Panc1 (cell line): ENCODE data around the gene ZC3HAV1. TPM values are rescaled to one million over a fixed set of nuclear protein-coding genes. Genes with fewer than 3 reads are reported as not detected.
"Not testable (repeated sequence)": the region's sequence is repeated elsewhere in the genome, so short reads cannot be mapped to it uniquely, and the experiment has no call there.

ENCODE experiments used
- ATAC-seq: fragments of 200-7000 bp; cut with Tn5 transposase; 2 replicates; pipeline ENCODE4 v1.9.1; 2020; ENCODE audit warnings: mild to moderate bottlenecking, moderate library complexity
- BruUV-seq: library from RNA; stranded (reverse); fragments of 400-500 nt; replicated peaks from 2 replicates; lab custom pipeline; 2021; lab: Mats Ljungman, UMichigan
- CTCF ChIA-PET: fragments of 300-600 bp; sonication (Branson Sonifier 250); formaldehyde crosslinking; loops from one replicate; lab custom pipeline; 2022; ENCODE audit warnings: antibody characterized with exemption; lab: Charles Lee
- POLR2A ChIA-PET: fragments of 300-600 bp; sonication (Branson Sonifier 250); formaldehyde crosslinking; loops from one replicate; lab custom pipeline; 2022; ENCODE audit warnings: antibody characterized with exemption; lab: Charles Lee
- DNase-seq: peaks from one replicate; pipeline ENCODE4 v3.0.0-alpha.2; 2010; ENCODE audit warnings: low read depth, low spot score
- H3K27ac ChIP-seq: 2 replicates; pipeline ENCODE4 v1.5.1; 2011; ENCODE audit warnings: mild to moderate bottlenecking, low read length, inconsistent platforms
- H3K27me3 ChIP-seq: fragments of 200-500 bp; sonication (Bioruptor generic); 2 replicates; pipeline ENCODE4 v1.6.0; 2014; ENCODE audit warnings: low read length, inconsistent platforms; ENCODE audit not compliant: control insufficient read depth, insufficient read depth
- H3K36me3 ChIP-seq: fragments of 200-500 bp; sonication (Bioruptor generic); 2 replicates; pipeline ENCODE4 v1.5.1; 2014; ENCODE audit warnings: inconsistent platforms, mild to moderate bottlenecking, low read length, moderate library complexity; ENCODE audit not compliant: control insufficient read depth, insufficient read depth
- H3K4me1 ChIP-seq: 2 replicates; pipeline ENCODE4 v1.5.1; 2011; ENCODE audit warnings: inconsistent platforms, mild to moderate bottlenecking, low read length, moderate library complexity; ENCODE audit not compliant: control insufficient read depth, insufficient read depth
- H3K4me3 ChIP-seq, 2 experiments: 2 replicates each; pipeline ENCODE4 v1.5.1; 2011 to 2012; ENCODE audit warnings: low read depth in 2 of 2, low read length in 2 of 2, mild to moderate bottlenecking in 2 of 2, inconsistent platforms in 1 of 2, moderate library complexity in 1 of 2
- H3K9me3 ChIP-seq: fragments of 200-500 bp; sonication (Bioruptor generic); 2 replicates; pipeline ENCODE4 v1.5.1; 2014; ENCODE audit warnings: low read depth, mild to moderate bottlenecking, inconsistent platforms, low read length, moderate library complexity; ENCODE audit not compliant: control insufficient read depth, insufficient read depth
- CTCF ChIP-seq: fragments of 450-650 bp; IDR thresholded peaks from 2 replicates; pipeline ENCODE4 v1.5.1; 2017; ENCODE audit warnings: mild to moderate bottlenecking
- POLR2AphosphoS5 ChIP-seq: IDR thresholded peaks from 2 replicates; pipeline ENCODE4 v1.6.1; 2012; ENCODE audit warnings: mild to moderate bottlenecking, low read depth, low read length, moderate library complexity
- REST ChIP-seq, 2 experiments: IDR thresholded peaks; 2 replicates each; pipeline ENCODE4 v1.6.1; 2011 to 2012; ENCODE audit warnings: low read depth in 2 of 2, control low read depth in 1 of 2, low read length in 1 of 2, mild to moderate bottlenecking in 1 of 2, moderate library complexity in 1 of 2; ENCODE audit not compliant: insufficient read depth in 1 of 2
- SIN3A ChIP-seq: IDR thresholded peaks from 2 replicates; pipeline ENCODE4 v1.6.1; 2012; ENCODE audit warnings: low read depth, mild to moderate bottlenecking, low read length, moderate library complexity, borderline replicate concordance; ENCODE audit not compliant: insufficient read depth
- TCF7L2 ChIP-seq: IDR thresholded peaks from 2 replicates; pipeline ENCODE4 v1.6.1; 2011; ENCODE audit warnings: mild to moderate bottlenecking, low read depth, low read length, inconsistent platforms
- in situ Hi-C: cut with HindIII; loops from 2 replicates; pipeline ENCODE4 v1.10.0; 2016; ENCODE audit warnings: low sequenced_read_pairs, low pct_unique_long_range_greater_than_20kb
- intact Hi-C: fragments of 100-400 bp; cut with micrococcal nuclease; formaldehyde crosslinking; loops from one replicate; pipeline ENCODE4 v1.10.0; 2022; ENCODE audit not compliant: unreplicated experiment
- total RNA-seq: library from RNA; stranded (reverse); gene quantifications from one replicate; pipeline ENCODE4 v1.2.1, GENCODE V29; 2021; ENCODE audit not compliant: unreplicated experiment

Gene ZC3HAV1
- total RNA-seq, 1 experiment from 2014 or later: 47.1 TPM

- Histone ChIP-seq H3K9me3 (no peaks in the 10 kb centered on the region), H3K36me3 (no peaks in the 10 kb centered on the region; the same call in 1 of the 2 replicates), H3K27ac (peak overlapping the region; percentile 62), H3K27me3 (no peaks in the 10 kb centered on the region), H3K4me1 (peaks cover 33% of the 10 kb centered on the region), H3K4me3 (no peak overlapping the region)
- ChIA-PET CTCF (no interaction called here), POLR2A (interaction anchor here (0.5 kb wide), 1 partner anchor 9 kb away, joined by 11 read pairs; no protein-coding TSS in a partner anchor)
- in situ Hi-C loops (no loop called here), intact Hi-C loops (no loop called here)
- TF ChIP-seq POLR2AphosphoS5 (no peak), CTCF (no peak), REST (IDR thresholded peaks at IDR 0.05; ENCODE audit: insufficient read depth in 1 of 2, low read depth in 2 of 2, low read length in 1 of 2) (no peak), SIN3A (no peak), TCF7L2 (no peak)
- DNase-seq (no peak), ATAC-seq (no peak)
- BruUV-seq: no TSS peak
These were observed 6.3 kb downstream of the ZC3HAV1 start for GRCh38 chr7:139103057-139103815.

GRCh38 chr7:139101637-139102158 is 7.8 kb downstream of the ZC3HAV1 start:
- in situ Hi-C loops, DNase-seq, BruUV-seq: not testable (repeated sequence)

More at GRCh38 chr7:139101637-139102158, 7.8 kb downstream of the ZC3HAV1 start:
- ATAC-seq, intact Hi-C loops, POLR2A ChIA-PET, H3K4me3 ChIP-seq, H3K9me3 ChIP-seq, H3K36me3 ChIP-seq, H3K27ac ChIP-seq, CTCF ChIA-PET, H3K27me3 ChIP-seq: not testable (repeated sequence)
- H3K4me1 ChIP-seq: peaks cover 29% of the 10 kb centered on the region
